ENCODE measurements around the gene TNPO3.

- TF ChIP-seq CTCF (IDR thresholded peaks at IDR 0.05) (no peak), POLR2A (IDR thresholded peaks at IDR 0.05) (no peak)
These were observed 135.7 kb downstream of the TNPO3 start for GRCh38 chr7:128919241-128919640.

Data from right lobe of liver (tissue), 4 donors.